Mesenchymal stem cell (in vitro differentiated cells and primary cell): Measurements from ENCODE around the gene GPATCH4.

Experiments
- DNase-seq: peaks from one replicate; pipeline ENCODE4 v3.0.0-alpha.2; 2013
- H2AFZ ChIP-seq: one replicate; pipeline ENCODE4 v1.6.1; 2013; ENCODE audit warnings: low read depth, mild to moderate bottlenecking, control low read depth, inconsistent platforms, low read length, moderate library complexity
- H2AK5ac ChIP-seq: 2 replicates; pipeline ENCODE4 v1.6.1; 2013; ENCODE audit warnings: low read length, moderate library complexity, mild to moderate bottlenecking, inconsistent platforms; ENCODE audit not compliant: severe bottlenecking
- H2BK120ac ChIP-seq: one replicate; pipeline ENCODE4 v1.6.1; 2013; ENCODE audit warnings: low read depth, mild to moderate bottlenecking, inconsistent platforms, low read length, moderate library complexity
- H2BK12ac ChIP-seq, 2 experiments: one replicate each; pipeline ENCODE4 v1.6.1; 2013; ENCODE audit warnings: inconsistent platforms in 2 of 2, low read length in 2 of 2, mild to moderate bottlenecking in 2 of 2, moderate library complexity in 2 of 2, control low read depth in 1 of 2
- H2BK15ac ChIP-seq: one replicate; pipeline ENCODE4 v1.6.1; 2013; ENCODE audit warnings: mild to moderate bottlenecking, low read depth, inconsistent platforms; ENCODE audit not compliant: poor library complexity, severe bottlenecking
- H2BK5ac ChIP-seq: 2 replicates; pipeline ENCODE4 v1.6.1; 2013; ENCODE audit warnings: low read depth, mild to moderate bottlenecking, low read length, control low read depth, inconsistent platforms; ENCODE audit not compliant: poor library complexity, severe bottlenecking
- H3K14ac ChIP-seq, 2 experiments: one replicate each; pipeline ENCODE4 v1.6.1; 2013; ENCODE audit warnings: inconsistent platforms in 2 of 2, low read length in 2 of 2, control low read depth in 1 of 2, mild to moderate bottlenecking in 1 of 2, moderate library complexity in 1 of 2
- H3K18ac ChIP-seq, 2 experiments: one replicate each; pipeline ENCODE4 v1.6.1; 2013; ENCODE audit warnings: inconsistent platforms in 2 of 2, low read length in 2 of 2, control low read depth in 1 of 2, low read depth in 1 of 2, mild to moderate bottlenecking in 1 of 2
- H3K23ac ChIP-seq, 2 experiments: one replicate each; pipeline ENCODE4 v1.6.1; 2013; ENCODE audit warnings: inconsistent platforms in 2 of 2, low read length in 2 of 2, mild to moderate bottlenecking in 2 of 2, moderate library complexity in 2 of 2, control low read depth in 1 of 2
- H3K27ac ChIP-seq: 2 replicates; pipeline ENCODE4 v1.5.1; 2013; ENCODE audit warnings: mild to moderate bottlenecking, moderate library complexity, low read length, control low read depth, inconsistent platforms; ENCODE audit not compliant: poor library complexity, severe bottlenecking
- H3K27me3 ChIP-seq, 2 experiments: 2 replicates each; pipeline versions ENCODE4 v1.6.1 to v1.7.0; 2013; ENCODE audit warnings: low read length in 2 of 2, mild to moderate bottlenecking in 2 of 2, moderate library complexity in 2 of 2, control low read depth in 1 of 2, inconsistent platforms in 1 of 2; ENCODE audit not compliant: control insufficient read depth in 1 of 2, insufficient read depth in 1 of 2
- H3K36me3 ChIP-seq, 2 experiments: 2 replicates each; pipeline versions ENCODE4 v1.6.1 to v1.7.0; 2013; ENCODE audit warnings: low read length in 2 of 2, control low read depth in 1 of 2, inconsistent platforms in 1 of 2, low read depth in 1 of 2, mild to moderate bottlenecking in 1 of 2; ENCODE audit not compliant: insufficient read depth in 2 of 2, control insufficient read depth in 1 of 2
- H3K4ac ChIP-seq, 2 experiments: one replicate each; pipeline ENCODE4 v1.6.1; 2013; ENCODE audit warnings: inconsistent platforms in 2 of 2, low read length in 2 of 2, mild to moderate bottlenecking in 2 of 2, moderate library complexity in 2 of 2, control low read depth in 1 of 2, low read depth in 1 of 2
- H3K4me1 ChIP-seq: 2 replicates; pipeline ENCODE4 v1.6.1; 2013; ENCODE audit warnings: low read depth, low read length, control low read depth; ENCODE audit not compliant: control insufficient read depth, insufficient read depth
- H3K4me2 ChIP-seq: 2 replicates; pipeline ENCODE4 v1.6.1; 2013; ENCODE audit warnings: low read length, mild to moderate bottlenecking, inconsistent platforms; ENCODE audit not compliant: poor library complexity, severe bottlenecking
- H3K4me3 ChIP-seq, 2 experiments: 2 replicates each; pipeline versions ENCODE4 v1.5.1 to v1.7.0; 2013; ENCODE audit warnings: low read length in 2 of 2, mild to moderate bottlenecking in 2 of 2, control low read depth in 1 of 2, low read depth in 1 of 2; ENCODE audit not compliant: insufficient read depth in 1 of 2
- H3K79me1 ChIP-seq: replicated peaks from 2 replicates; pipeline ENCODE4 v1.6.1; 2013; ENCODE audit warnings: mild to moderate bottlenecking, control low read depth, low read length, inconsistent platforms; ENCODE audit not compliant: poor library complexity, severe bottlenecking
- H3K9ac ChIP-seq: 2 replicates; pipeline ENCODE4 v1.7.0; 2013; ENCODE audit warnings: mild to moderate bottlenecking, low read length, moderate library complexity
- H3K9me3 ChIP-seq: 2 replicates; pipeline ENCODE4 v1.7.0; 2013; ENCODE audit warnings: mild to moderate bottlenecking, low read length; ENCODE audit not compliant: control insufficient read depth
- H4K8ac ChIP-seq: one replicate; pipeline ENCODE4 v1.6.1; 2013; ENCODE audit warnings: inconsistent platforms, mild to moderate bottlenecking, low read length, moderate library complexity
- H4K91ac ChIP-seq: one replicate; pipeline ENCODE4 v1.6.1; 2013; ENCODE audit warnings: mild to moderate bottlenecking, low read length, inconsistent platforms
- WGBS: methylation state at CpG from one replicate; pipeline ENCODE4 v1.1.7; 2013; ENCODE audit warnings: mixed read lengths; 5-methylcytosine and 5-hydroxymethylcytosine counted together

The GPATCH4 gene

GRCh38 chr1:156594190-156594589 is 7.1 kb downstream of the GPATCH4 start:
- 97% methylated on average over 3 of the region's 3 CpGs for WGBS

GRCh38 chr1:156593661-156593989 is 7.7 kb downstream of the GPATCH4 start:
- Histone ChIP-seq H3K23ac (no peak overlapping the region), H2AK5ac (no peak overlapping the region), H3K4me3 (no peak overlapping the region), H3K18ac (no peak overlapping the region), H2AFZ (no peak overlapping the region), H3K9ac (no peak overlapping the region), H3K27ac (no peak overlapping the region), H3K79me1 (peaks cover 29% of the 10 kb centered on the region), H3K9me3 (no peaks in the 10 kb centered on the region), H3K27me3 (no peaks in the 10 kb centered on the region), H3K14ac (no peak overlapping the region), H4K91ac (no peak overlapping the region), H3K4me1 (peaks cover 10% of the 10 kb centered on the region), H4K8ac (no peak overlapping the region), H2BK12ac (no peak overlapping the region), H3K4ac (no peak overlapping the region), H2BK5ac (no peak overlapping the region), H3K4me2 (no peak overlapping the region), H3K36me3 (peaks cover 42 to 62% of the 10 kb centered on the region in 2 experiments), H2BK15ac (no peak overlapping the region), H2BK120ac (no peak overlapping the region)
- WGBS, result 98% methylated on average over 8 of the region's 8 CpGs
- no peak for DNase-seq

More at GRCh38 chr1:156594190-156594589, 7.1 kb downstream of the GPATCH4 start:
- H2BK15ac ChIP-seq, result no peak overlapping the region
- H2BK5ac ChIP-seq, result no peak overlapping the region
- no peak overlapping the region for H2BK120ac ChIP-seq
- no peaks in the 10 kb centered on the region for H3K27me3 ChIP-seq
- H3K23ac ChIP-seq, result no peak overlapping the region
- no peak overlapping the region for H3K4ac ChIP-seq
- H2AK5ac ChIP-seq, result no peak overlapping the region
- no peak overlapping the region for H3K27ac ChIP-seq
- peaks cover 42 to 67% of the 10 kb centered on the region in 2 experiments for H3K36me3 ChIP-seq
- no peak for DNase-seq
- no peak overlapping the region for H3K9ac ChIP-seq
- no peak overlapping the region for H4K8ac ChIP-seq
- H3K4me1 ChIP-seq, result peaks cover 10% of the 10 kb centered on the region
- no peaks in the 10 kb centered on the region for H3K9me3 ChIP-seq
- H3K4me3 ChIP-seq, result no peak overlapping the region
- H4K91ac ChIP-seq, result no peak overlapping the region
- no peak overlapping the region for H3K4me2 ChIP-seq
- no peak overlapping the region for H3K18ac ChIP-seq
- no peak overlapping the region for H2AFZ ChIP-seq
- peaks cover 32% of the 10 kb centered on the region for H3K79me1 ChIP-seq
- H3K14ac ChIP-seq, result no peak overlapping the region
- no peak overlapping the region for H2BK12ac ChIP-seq

GRCh38 chr1:156592910-156593660 is 8.2 kb downstream of the GPATCH4 start:
- Histone ChIP-seq H2AFZ (no peak overlapping the region), H3K27ac (no peak overlapping the region), H3K4me1 (peaks cover 10% of the 10 kb centered on the region), H3K4me2 (no peak overlapping the region), H3K4me3 (no peak overlapping the region), H3K18ac (no peak overlapping the region), H3K23ac (no peak overlapping the region), H2BK5ac (no peak overlapping the region), H3K4ac (no peak overlapping the region), H2BK15ac (no peak overlapping the region), H4K8ac (peak overlapping the region; percentile 35), H2BK12ac (no peak overlapping the region), H4K91ac (no peak overlapping the region), H3K9me3 (no peaks in the 10 kb centered on the region), H3K14ac (no peak overlapping the region), H3K36me3 (peaks cover 39 to 57% of the 10 kb centered on the region in 2 experiments), H2AK5ac (no peak overlapping the region), H2BK120ac (no peak overlapping the region), H3K79me1 (peaks cover 26% of the 10 kb centered on the region), H3K9ac (peak overlapping the region; percentile 88), H3K27me3 (no peaks in the 10 kb centered on the region)
- DNase-seq, result no peak
- 100% methylated on average over 6 of the region's 8 CpGs for WGBS

GRCh38 chr1:156592158-156592909 is 8.9 kb downstream of the GPATCH4 start:
- peak overlapping the region in 1 of 2 experiments; percentile 15 for H2BK12ac ChIP-seq
- peak overlapping the region; percentile 1 to 60 for H3K4ac ChIP-seq
- peak overlapping the region; percentile 87 for H4K8ac ChIP-seq
- no peaks in the 10 kb centered on the region for H3K9me3 ChIP-seq
- peaks cover 10% of the 10 kb centered on the region for H3K4me1 ChIP-seq
- no peak overlapping the region for H3K27ac ChIP-seq
- H3K14ac ChIP-seq, result peak overlapping the region in 1 of 2 experiments; percentile 84
- H2BK120ac ChIP-seq, result peak overlapping the region; percentile 57
- H2BK15ac ChIP-seq, result no peak overlapping the region
- peak overlapping the region; percentile 88 for H3K9ac ChIP-seq
- 58% methylated on average over 9 of the region's 16 CpGs for WGBS
- peak overlapping the region; percentile 14 to 80 for H3K18ac ChIP-seq
- H2AK5ac ChIP-seq, result peak overlapping the region; percentile 21
- peak overlapping the region; percentile 50 for H3K4me2 ChIP-seq
- H3K23ac ChIP-seq, result no peak overlapping the region
- H3K27me3 ChIP-seq, result no peaks in the 10 kb centered on the region
- H3K4me3 ChIP-seq, result peak overlapping the region; percentile 76 to 82
- H4K91ac ChIP-seq, result peak overlapping the region; percentile 43
- DNase-seq, result no peak
- H3K36me3 ChIP-seq, result peaks cover 34 to 49% of the 10 kb centered on the region in 2 experiments
- peaks cover 22% of the 10 kb centered on the region for H3K79me1 ChIP-seq
- H2BK5ac ChIP-seq, result no peak overlapping the region
- H2AFZ ChIP-seq, result peak overlapping the region; percentile 95
